GM12878 (cell line): Measurements from ENCODE around the gene CLRN3. TPM values are rescaled to one million over a fixed set of nuclear protein-coding genes. Genes with fewer than 3 reads are reported as not detected.

ENCODE experiments used
- ATAC-seq: fragments of 200-7000 bp; cut with Tn5 transposase; 3 replicates; pipeline ENCODE4 v1.9.1; 2020; ENCODE audit warnings: mild to moderate bottlenecking, moderate library complexity
- BruUV-seq: library from RNA; stranded (reverse); fragments of 400-500 nt; replicated peaks from 2 replicates; lab custom pipeline; 2021; lab: Mats Ljungman, UMichigan
- CTCF ChIA-PET: fragments of 300-600 bp; sonication (Branson Sonifier 250); formaldehyde crosslinking; extraction: SDS; loops from one replicate; lab custom pipeline; 2021; ENCODE audit warnings: inconsistent platforms; lab: Yijun Ruan, JAX
- POLR2A ChIA-PET: fragments of 350-600 bp; formaldehyde crosslinking; extraction: SDS; loops from one replicate; lab custom pipeline; 2021; ENCODE audit warnings: inconsistent platforms; lab: Charles Lee
- RAD21 ChIA-PET: fragments of 300-600 bp; sonication (Branson Sonifier 250); formaldehyde crosslinking; loops from one replicate; lab custom pipeline; 2023; ENCODE audit warnings: antibody characterized with exemption; ENCODE audit not compliant: unreplicated experiment; lab: Charles Lee
- SMC1A ChIA-PET: fragments of 300-600 bp; sonication (Branson Sonifier 250); formaldehyde crosslinking; loops from one replicate; lab custom pipeline; 2023; ENCODE audit not compliant: unreplicated experiment, uncharacterized antibody; lab: Charles Lee
- DNase-seq: peaks from one replicate; pipeline ENCODE4 v3.0.0-alpha.2; 2011; ENCODE audit warnings: low read depth, low spot score
- FAIRE-seq: peaks from 3 replicates; lab custom pipeline; 2011; peaks lifted over from hg19 to GRCh38; lab: Jason Lieb, UNC
- H2AFZ ChIP-seq: 2 replicates; pipeline ENCODE4 v1.6.0; 2011; ENCODE audit warnings: low read depth, low read length, control low read depth; ENCODE audit not compliant: control insufficient read depth
- H3K27ac ChIP-seq: 2 replicates; pipeline ENCODE4 v1.5.1; 2011; ENCODE audit warnings: control low read depth; ENCODE audit not compliant: control insufficient read depth, insufficient read depth
- H3K27me3 ChIP-seq, 2 experiments: replicated peaks in 1 of 2; 2 replicates each; pipeline versions ENCODE4 v1.6.0 to v1.6.1; 2011; ENCODE audit warnings: low read length in 1 of 2; ENCODE audit not compliant: control insufficient read depth in 2 of 2, insufficient read depth in 2 of 2
- H3K36me3 ChIP-seq, 2 experiments: 2 replicates each; pipeline ENCODE4 v1.5.1; 2011; ENCODE audit warnings: low read length in 1 of 2; ENCODE audit not compliant: control insufficient read depth in 2 of 2, insufficient read depth in 2 of 2
- H3K4me1 ChIP-seq: 2 replicates; pipeline ENCODE4 v1.6.1; 2011; ENCODE audit warnings: mild to moderate bottlenecking, low read length, moderate library complexity, mixed read lengths; ENCODE audit not compliant: control insufficient read depth, insufficient read depth
- H3K4me2 ChIP-seq: 2 replicates; pipeline ENCODE4 v1.6.0; 2011; ENCODE audit warnings: control low read depth; ENCODE audit not compliant: control insufficient read depth, insufficient read depth
- H3K4me3 ChIP-seq: fragments of 200-600 bp; sonication (generic); 2 replicates; pipeline ENCODE4 v1.5.1; 2016
- H3K79me2 ChIP-seq: 2 replicates; pipeline ENCODE4 v1.6.0; 2011; ENCODE audit warnings: low read length; ENCODE audit not compliant: control insufficient read depth, insufficient read depth
- H3K9ac ChIP-seq: 2 replicates; pipeline ENCODE4 v1.8.0; 2011; ENCODE audit warnings: low read length, control low read depth, mixed read lengths; ENCODE audit not compliant: control insufficient read depth, insufficient read depth
- H3K9me3 ChIP-seq: replicated peaks from 3 replicates; pipeline ENCODE4 v1.5.1; 2011; ENCODE audit warnings: mild to moderate bottlenecking, low read length; ENCODE audit not compliant: control insufficient read depth, insufficient read depth
- H4K20me1 ChIP-seq: 2 replicates; pipeline ENCODE4 v1.6.0; 2011; ENCODE audit not compliant: control insufficient read depth, insufficient read depth
- CEBPB ChIP-seq, 2 experiments: fragments of 150-350 bp in 1 of 2; IDR thresholded peaks; 2 replicates each; pipeline ENCODE4 v1.6.1; 2012 to 2014; ENCODE audit warnings: low read depth in 2 of 2, low read length in 2 of 2, borderline replicate concordance in 1 of 2, inconsistent platforms in 1 of 2
- NR2C2 ChIP-seq: IDR thresholded peaks from 2 replicates; pipeline ENCODE4 v1.6.1; 2011; ENCODE audit warnings: borderline replicate concordance, low read depth; ENCODE audit not compliant: control insufficient read depth, insufficient read length
- RFX5 ChIP-seq: IDR thresholded peaks from 2 replicates; pipeline ENCODE4 v1.6.1; 2011; ENCODE audit warnings: low read depth, low read length, improper control_type of control experiment
- ZBED1 ChIP-seq: IDR thresholded peaks from 2 replicates; pipeline ENCODE4 v1.6.1; 2016; ENCODE audit warnings: borderline replicate concordance
- in situ Hi-C: fragments of 300-500 bp; cut with MboI; formaldehyde crosslinking; loops from 9 replicates; pipeline ENCODE4 v1.14.3; 2018; ENCODE audit warnings: mixed read lengths
- intact Hi-C: fragments of 100-400 bp; cut with micrococcal nuclease; formaldehyde crosslinking; loops from one replicate; pipeline ENCODE4 v1.14.2; 2022; ENCODE audit not compliant: unreplicated experiment
- polyA plus RNA-seq, 11 experiments: library from polyadenylated mRNA; depleted of rRNA in 4 of 11; unstranded in 6 of 11; stranded (reverse) in 5 of 11; fragments of >200 nt; fragmentation: Nextera tagmentation in 4 of 11; fragmentation: Illumina TruSeq in 1 of 11; extraction: Ambion mirVana in 4 of 11; extraction: Trizol in 1 of 11; gene quantifications; 1 replicate in 1 of 11; 2 replicates in 10 of 11; pipeline versions ENCODE4 v1.2.1 to v1.2.3, GENCODE V29; 2011 to 2016; ENCODE audit warnings: inconsistent platforms in 2 of 11, missing spikeins in 2 of 11, low read depth in 1 of 11
- total RNA-seq, 4 experiments: library from RNA; depleted of rRNA in 3 of 4; stranded (reverse); fragments of >200 nt in 3 of 4; fragmentation: Illumina TruSeq in 1 of 4; extraction: Trizol in 1 of 4; gene quantifications; 2 replicates each; pipeline versions ENCODE4 v1.2.1 to v1.2.3, GENCODE V29; 2013 to 2021
- TF ChIP-seq, protein P1 (sequence below): IDR thresholded peaks from 2 replicates; pipeline ENCODE4 v1.6.1; 2012; ENCODE audit warnings: low read length, inconsistent platforms
- TF ChIP-seq, protein P2 (sequence below): fragments of 450-650 bp; formaldehyde crosslinking; IDR thresholded peaks from 2 replicates; pipeline ENCODE4 v1.5.0; 2022; ENCODE audit warnings: mild to moderate bottlenecking, missing genetic modification characterization

Gene CLRN3
- total and polyA plus RNA-seq, 10 of the 15 experiments (the other 5 are each of a cell fraction or from before 2014, with no cell fraction given), result not detected

DNA sequence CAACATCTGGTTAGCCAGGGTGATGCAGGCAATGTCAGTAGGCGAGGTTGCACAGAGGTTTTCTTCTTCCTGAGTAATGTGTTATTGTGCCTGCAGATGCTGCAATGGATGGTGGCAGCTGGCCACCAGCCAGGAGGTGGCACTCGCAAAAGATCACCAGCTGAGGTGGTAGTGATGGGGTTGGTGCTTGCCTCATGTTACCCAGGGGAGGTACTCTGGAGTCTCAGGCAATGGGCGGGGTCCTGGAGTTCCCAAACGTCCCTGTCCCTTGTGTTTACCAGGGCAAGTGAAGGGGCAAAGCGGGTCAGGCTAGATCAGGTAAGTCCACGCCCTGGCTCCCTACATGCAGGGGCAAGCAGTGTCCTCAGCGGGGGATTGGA, 21.1 kb downstream of the CLRN3 start (continued):
- no peak for TF ChIP-seq RFX5
- TF ChIP-seq, protein P1, sequence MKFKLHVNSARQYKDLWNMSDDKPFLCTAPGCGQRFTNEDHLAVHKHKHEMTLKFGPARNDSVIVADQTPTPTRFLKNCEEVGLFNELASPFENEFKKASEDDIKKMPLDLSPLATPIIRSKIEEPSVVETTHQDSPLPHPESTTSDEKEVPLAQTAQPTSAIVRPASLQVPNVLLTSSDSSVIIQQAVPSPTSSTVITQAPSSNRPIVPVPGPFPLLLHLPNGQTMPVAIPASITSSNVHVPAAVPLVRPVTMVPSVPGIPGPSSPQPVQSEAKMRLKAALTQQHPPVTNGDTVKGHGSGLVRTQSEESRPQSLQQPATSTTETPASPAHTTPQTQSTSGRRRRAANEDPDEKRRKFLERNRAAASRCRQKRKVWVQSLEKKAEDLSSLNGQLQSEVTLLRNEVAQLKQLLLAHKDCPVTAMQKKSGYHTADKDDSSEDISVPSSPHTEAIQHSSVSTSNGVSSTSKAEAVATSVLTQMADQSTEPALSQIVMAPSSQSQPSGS, result no peak
- TF ChIP-seq CEBPB (IDR thresholded peaks at IDR 0.05; ENCODE audit: borderline replicate concordance in 1 of 2, low read depth in 2 of 2, low read length in 2 of 2), result no peak

DNA sequence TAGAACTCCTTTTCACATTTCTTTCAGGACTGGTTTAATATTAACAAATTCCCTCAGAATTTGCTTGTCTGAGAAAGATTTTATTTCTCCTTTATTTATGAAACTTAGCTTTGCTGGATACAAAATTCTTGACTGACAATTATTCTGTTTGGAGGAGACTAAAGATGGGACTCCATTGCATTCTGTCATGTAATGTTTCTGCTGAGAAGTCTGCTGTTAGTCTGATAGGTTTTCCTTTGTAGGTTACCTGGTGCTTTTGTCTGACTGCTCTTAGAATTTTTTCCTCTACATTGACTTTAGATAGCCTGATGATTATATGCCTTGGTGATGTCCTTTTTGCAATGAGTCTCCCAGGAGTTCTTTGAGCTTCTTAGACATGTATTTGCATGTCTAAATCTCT, 23.4 kb downstream of the CLRN3 start:
- no peak for ATAC-seq
- no peak for FAIRE-seq
- no peak overlapping the region for H3K4me3 ChIP-seq
- DNase-seq, result no peak
- SMC1A ChIA-PET, result interaction anchor here (2.1 kb wide), 1 partner anchor 200 kb away, joined by 5 read pairs; no protein-coding TSS in a partner anchor
- no peak overlapping the region for H3K4me2 ChIP-seq
- RAD21 ChIA-PET, result no interaction called here
- in situ Hi-C loops (no loop called here), intact Hi-C loops (no loop called here)
- CTCF ChIA-PET, result interaction anchor here (0.8 to 1.9 kb wide), 3 partner anchors 15 to 162 kb away, joined by 3 to 7 read pairs (median 3); no protein-coding TSS in a partner anchor
- TF ChIP-seq NR2C2 (no peak), ZBED1 (no peak)
- TF ChIP-seq, protein P2, sequence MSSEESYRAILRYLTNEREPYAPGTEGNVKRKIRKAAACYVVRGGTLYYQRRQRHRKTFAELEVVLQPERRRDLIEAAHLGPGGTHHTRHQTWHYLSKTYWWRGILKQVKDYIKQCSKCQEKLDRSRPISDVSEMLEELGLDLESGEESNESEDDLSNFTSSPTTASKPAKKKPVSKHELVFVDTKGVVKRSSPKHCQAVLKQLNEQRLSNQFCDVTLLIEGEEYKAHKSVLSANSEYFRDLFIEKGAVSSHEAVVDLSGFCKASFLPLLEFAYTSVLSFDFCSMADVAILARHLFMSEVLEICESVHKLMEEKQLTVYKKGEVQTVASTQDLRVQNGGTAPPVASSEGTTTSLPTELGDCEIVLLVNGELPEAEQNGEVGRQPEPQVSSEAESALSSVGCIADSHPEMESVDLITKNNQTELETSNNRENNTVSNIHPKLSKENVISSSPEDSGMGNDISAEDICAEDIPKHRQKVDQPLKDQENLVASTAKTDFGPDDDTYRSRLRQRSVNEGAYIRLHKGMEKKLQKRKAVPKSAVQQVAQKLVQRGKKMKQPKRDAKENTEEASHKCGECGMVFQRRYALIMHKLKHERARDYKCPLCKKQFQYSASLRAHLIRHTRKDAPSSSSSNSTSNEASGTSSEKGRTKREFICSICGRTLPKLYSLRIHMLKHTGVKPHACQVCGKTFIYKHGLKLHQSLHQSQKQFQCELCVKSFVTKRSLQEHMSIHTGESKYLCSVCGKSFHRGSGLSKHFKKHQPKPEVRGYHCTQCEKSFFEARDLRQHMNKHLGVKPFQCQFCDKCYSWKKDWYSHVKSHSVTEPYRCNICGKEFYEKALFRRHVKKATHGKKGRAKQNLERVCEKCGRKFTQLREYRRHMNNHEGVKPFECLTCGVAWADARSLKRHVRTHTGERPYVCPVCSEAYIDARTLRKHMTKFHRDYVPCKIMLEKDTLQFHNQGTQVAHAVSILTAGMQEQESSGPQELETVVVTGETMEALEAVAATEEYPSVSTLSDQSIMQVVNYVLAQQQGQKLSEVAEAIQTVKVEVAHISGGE (CRISPR knock-in tag), result no peak
- no peaks in the 10 kb centered on the region for H3K79me2 ChIP-seq
- no peak overlapping the region for H3K9ac ChIP-seq
- H3K27ac ChIP-seq, result no peak overlapping the region
- H2AFZ ChIP-seq, result no peak overlapping the region
- H3K36me3 ChIP-seq, result no peaks in the 10 kb centered on the region
- no peaks in the 10 kb centered on the region; the same call in 2 of the 3 replicates for H3K9me3 ChIP-seq
- no peaks in the 10 kb centered on the region for H4K20me1 ChIP-seq
- no peaks in the 10 kb centered on the region for H3K4me1 ChIP-seq
- BruUV-seq, result no TSS peak
- H3K27me3 ChIP-seq, result no peaks in the 10 kb centered on the region; a peak in 1 of 4 replicates
- POLR2A ChIA-PET, result no interaction called here
